ENCODE results near the gene E4F1.

- TF ChIP-seq CTCF (IDR thresholded peaks at IDR 0.05) (no peak), EZH2 (IDR thresholded peaks at IDR 0.05; ENCODE audit: borderline replicate concordance, insufficient read depth, low read depth, low read length, poor library complexity, severe bottlenecking) (no peak)
Observed at GRCh38 chr16:2238838-2239675, 15.7 kb downstream of the E4F1 start.

Measured in B cell (primary cell).